Astrocyte (in vitro differentiated cells and primary cell): Measurements from ENCODE around the gene OSTN.

Experiments used
- EZH2 ChIP-seq: IDR thresholded peaks from 2 replicates; pipeline ENCODE4 v1.6.1; 2012; ENCODE audit warnings: mild to moderate bottlenecking, low read length, inconsistent platforms; ENCODE audit not compliant: insufficient read depth
- TF ChIP-seq, protein P1 (sequence below): IDR thresholded peaks from 2 replicates; pipeline ENCODE4 v1.5.1; 2011; ENCODE audit warnings: low read depth, mild to moderate bottlenecking, inconsistent platforms, low read length, moderate library complexity; ENCODE audit not compliant: insufficient read depth

DNA sequence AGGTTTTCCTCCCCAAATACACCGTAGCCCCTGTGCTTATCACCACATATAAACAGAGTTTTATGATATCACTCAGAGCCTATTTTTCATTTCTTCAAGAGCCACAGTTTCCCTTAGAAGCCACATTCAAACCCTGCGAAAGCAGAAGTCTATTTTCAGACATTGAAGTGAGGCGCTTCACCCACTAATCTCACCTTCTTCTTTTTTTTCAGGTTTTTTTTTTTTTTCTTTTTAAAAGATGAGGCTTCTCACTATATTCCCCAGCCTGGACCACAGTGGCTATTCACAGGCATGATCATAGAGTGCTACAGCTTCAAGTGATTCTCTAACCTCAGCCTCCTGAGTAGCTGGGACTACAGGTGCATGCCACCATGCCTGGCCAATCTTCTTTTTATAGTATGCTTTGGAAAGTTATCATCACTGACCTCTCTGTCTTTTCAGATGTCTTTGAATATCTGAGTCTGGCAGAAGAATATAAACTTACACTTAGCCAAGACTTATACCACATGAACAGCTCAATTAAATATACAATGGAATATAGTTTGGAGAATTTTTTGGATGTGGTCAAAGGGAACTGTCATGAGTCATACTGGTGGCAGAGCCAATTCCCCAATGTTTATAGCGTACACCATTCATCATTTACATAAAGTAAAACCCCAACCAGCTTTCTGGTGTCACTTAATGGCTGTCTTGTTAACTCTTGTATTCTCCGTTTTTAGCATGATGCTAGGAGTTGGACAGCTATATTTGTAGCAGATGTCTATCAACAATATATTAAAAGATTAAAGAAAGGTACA, 70.4 kb downstream of the OSTN start:
- TF ChIP-seq, protein P1, sequence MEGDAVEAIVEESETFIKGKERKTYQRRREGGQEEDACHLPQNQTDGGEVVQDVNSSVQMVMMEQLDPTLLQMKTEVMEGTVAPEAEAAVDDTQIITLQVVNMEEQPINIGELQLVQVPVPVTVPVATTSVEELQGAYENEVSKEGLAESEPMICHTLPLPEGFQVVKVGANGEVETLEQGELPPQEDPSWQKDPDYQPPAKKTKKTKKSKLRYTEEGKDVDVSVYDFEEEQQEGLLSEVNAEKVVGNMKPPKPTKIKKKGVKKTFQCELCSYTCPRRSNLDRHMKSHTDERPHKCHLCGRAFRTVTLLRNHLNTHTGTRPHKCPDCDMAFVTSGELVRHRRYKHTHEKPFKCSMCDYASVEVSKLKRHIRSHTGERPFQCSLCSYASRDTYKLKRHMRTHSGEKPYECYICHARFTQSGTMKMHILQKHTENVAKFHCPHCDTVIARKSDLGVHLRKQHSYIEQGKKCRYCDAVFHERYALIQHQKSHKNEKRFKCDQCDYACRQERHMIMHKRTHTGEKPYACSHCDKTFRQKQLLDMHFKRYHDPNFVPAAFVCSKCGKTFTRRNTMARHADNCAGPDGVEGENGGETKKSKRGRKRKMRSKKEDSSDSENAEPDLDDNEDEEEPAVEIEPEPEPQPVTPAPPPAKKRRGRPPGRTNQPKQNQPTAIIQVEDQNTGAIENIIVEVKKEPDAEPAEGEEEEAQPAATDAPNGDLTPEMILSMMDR = no peak
- TF ChIP-seq EZH2 = no peak
